CD4-positive, alpha-beta T cell treated with Interleukin-15 for 1 hour (primary cell): ENCODE results near the gene TOR4A.
A peak's percentile ranks its signal among the peaks of the same experiment; 100 is the strongest.
"Not testable (repeated sequence)": the region's sequence is repeated elsewhere in the genome, so short reads cannot be mapped to it uniquely, and the experiment has no call there.

Experiments
- DNase-seq: peaks from one replicate; pipeline ENCODE4 v3.0.0-alpha.2; 2020

TOR4A gene

DNA sequence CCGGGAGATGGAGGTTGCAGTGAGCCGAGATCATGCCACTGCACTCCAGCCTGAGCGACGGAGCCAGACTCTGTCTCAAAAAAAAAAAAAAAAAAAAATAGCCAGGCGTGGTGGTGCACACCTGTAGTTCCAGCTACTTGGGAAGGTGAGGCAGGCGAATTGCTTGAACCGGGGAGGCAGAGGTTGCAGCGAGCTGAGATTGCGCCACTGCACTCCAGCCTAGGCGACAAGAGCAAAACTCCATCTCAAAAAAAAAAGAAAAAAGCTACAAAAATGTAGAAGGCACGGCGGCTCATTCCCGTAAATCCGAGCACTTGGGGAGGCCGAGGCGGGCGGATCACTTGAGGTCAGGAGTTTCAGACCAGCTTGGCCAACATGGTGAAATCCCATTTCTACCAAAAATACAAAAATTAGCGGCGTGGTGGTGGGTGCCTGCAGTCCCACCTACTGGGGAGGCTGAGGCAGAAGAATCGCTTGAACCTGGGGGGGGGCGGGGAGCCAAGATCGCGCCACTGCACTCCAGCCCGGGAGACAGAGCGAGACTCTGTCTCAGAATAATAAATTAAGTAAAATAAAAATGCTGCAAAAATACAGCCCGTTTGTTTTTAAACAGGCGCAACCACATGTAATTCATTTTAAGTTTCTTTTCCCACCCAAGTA, 37.9 kb upstream of the TOR4A start:
- DNase-seq, result not testable (repeated sequence)

GRCh38 chr9:137240318-137240840, 37.1 kb upstream of the TOR4A start:
- DNase-seq, result peak; percentile 72

GRCh38 chr9:137240841-137241489, 36.6 kb upstream of the TOR4A start, which contains the start of gene TUBB4B:
TSS of gene TUBB4B (plus strand) at chr9:137241287. CDS start at chr9:137241361, 74 bp downstream.
- DNase-seq, result peak; percentile 100

DNA sequence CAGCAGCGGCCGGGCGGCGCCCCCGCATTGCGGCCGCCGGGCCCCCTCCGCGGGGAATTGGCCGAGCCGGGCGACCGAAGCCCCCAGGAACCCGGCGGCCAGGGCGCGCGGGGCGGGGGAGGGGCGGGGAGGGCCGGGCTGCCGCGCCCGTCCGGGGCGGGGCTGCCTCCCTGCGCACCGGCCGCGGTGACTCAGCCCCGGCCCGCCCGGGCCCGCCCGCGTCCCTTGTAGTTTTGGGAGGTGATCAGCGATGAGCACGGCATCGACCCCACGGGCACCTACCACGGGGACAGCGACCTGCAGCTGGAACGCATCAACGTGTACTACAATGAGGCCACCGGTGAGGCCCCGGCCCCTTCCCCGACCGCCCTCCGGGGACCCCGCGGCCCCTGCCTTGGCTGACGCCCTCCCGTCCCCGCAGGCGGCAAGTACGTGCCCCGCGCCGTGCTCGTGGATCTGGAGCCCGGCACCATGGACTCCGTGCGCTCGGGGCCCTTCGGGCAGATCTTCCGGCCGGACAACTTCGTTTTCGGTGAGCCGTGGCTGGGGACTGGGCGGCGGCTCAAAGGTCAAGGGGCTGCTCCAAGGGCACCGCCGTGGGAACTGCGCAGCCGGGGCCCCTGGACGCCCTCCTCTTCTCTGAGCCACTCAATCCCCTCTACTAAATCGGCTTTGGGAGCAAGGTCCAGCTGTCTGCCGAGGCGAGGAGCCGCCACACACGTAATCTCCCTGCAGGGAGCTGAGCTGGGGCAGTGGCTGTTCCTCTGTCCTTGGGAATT, 35.8 kb upstream of the TOR4A start:
- peak; percentile 64 for DNase-seq

- no peak for DNase-seq
These were observed 35.0 kb upstream of the TOR4A start for GRCh38 chr9:137242269-137243203.

GRCh38 chr9:137243266-137243625, 34.3 kb upstream of the TOR4A start:
- not testable (repeated sequence) for DNase-seq

- DNase-seq, result no peak
These were observed 33.7 kb upstream of the TOR4A start for GRCh38 chr9:137243626-137244485.

- no peak for DNase-seq
These were observed 32.8 kb upstream of the TOR4A start for GRCh38 chr9:137244486-137245449.

- DNase-seq, result no peak
These were observed 31.8 kb upstream of the TOR4A start for GRCh38 chr9:137245450-137246421.

DNA sequence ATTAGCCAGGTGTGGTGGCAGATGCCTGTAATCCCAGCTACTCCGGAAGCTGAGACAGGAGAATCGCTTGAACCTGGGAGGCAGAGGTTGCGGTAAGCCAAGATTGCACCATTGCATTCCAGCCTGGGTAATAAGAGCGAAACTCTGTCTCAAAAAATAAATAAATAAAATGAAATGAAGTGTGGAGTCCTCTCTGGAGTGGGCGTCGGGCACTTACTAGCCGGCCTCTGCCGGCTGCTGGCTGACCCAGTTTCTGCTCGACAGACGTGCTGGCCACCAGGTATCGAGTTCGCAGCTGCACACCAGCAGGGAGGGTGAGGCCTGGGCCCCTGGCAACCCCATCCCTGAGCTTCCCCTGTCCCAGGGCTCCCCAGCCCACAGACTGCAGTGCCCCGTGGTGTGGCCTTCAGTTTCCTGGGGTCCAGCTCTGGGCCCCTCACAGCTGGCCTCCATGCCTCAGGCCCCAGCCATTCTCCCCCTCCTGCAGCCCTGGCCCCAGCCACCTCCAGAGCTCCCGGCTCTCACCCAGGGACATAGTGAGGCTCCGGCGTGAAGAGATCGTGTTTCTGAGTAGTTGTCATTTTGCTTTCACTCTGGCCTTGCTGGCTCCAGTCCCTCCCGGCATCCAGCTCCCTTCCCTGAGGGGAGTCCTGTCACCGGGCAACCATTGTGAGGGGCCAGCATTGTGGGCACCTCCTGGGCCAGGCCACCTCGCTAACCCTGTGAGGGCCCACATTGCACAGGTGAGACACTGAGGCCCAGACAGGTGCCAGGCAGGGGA, 30.2 kb upstream of the TOR4A start:
- DNase-seq, result no peak

- DNase-seq, result no peak
These were observed 29.7 kb upstream of the TOR4A start for GRCh38 chr9:137247916-137248175.

- no peak for DNase-seq
These were observed 27.0 kb upstream of the TOR4A start for GRCh38 chr9:137250329-137251193.

- DNase-seq, result no peak
These were observed 26.4 kb upstream of the TOR4A start, which contains the start of gene STPG3 for GRCh38 chr9:137251194-137251461. TSS of gene STPG3 (plus strand) at chr9:137251286. CDS start at chr9:137251287, 1 bp downstream.

GRCh38 chr9:137251490-137252268, 25.8 kb upstream of the TOR4A start:
- no peak for DNase-seq

DNA sequence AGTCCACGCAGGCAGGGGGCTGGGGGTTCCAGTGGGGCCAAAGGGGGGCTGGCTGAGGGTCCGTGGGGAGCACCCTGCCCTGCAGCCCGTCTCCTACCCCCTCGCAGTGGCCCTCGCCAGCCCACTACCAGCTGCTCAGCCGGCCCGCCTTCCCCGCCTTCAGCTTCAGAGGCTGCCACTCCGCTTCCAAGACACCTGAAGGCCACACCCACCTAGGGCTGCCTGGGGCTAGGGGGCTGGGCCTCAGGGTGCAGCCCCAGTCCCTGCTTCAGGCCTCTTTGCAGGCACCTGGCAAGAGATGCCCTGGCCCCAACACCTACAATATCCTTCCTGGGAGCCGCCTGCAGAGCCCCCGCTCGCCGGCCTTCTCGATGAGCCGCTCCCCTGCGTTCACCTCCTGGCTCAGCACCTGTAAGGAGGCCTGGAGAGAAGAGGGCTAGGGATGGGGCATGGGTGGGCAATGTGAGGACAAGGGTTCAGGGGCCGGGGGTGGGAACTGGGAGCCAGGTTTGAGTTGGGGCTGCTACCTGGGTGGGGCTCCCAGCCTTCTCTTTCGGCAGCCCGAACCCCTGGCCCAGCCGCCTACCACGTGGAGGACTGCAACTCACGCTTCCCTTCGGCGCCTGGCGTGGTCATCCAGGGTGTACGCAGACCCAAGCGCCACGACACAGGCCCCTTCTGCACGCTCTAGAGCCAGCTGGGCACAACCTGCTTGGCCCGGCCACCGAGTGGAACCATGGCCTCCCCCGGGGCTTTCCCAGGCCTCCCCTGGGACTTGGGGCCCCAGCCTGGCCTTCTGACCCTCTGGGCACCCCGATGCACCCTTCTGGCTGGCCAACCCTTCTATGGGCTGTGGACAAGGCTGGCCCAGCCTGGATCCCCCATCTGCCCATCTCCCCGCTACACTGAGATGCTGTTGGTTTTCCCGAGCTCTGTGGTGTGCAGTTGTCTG, 24.7 kb upstream of the TOR4A start:
- no peak for DNase-seq
